A673 (cell line): ENCODE measurements around the gene ASAP3.

Source experiments
- CTCF ChIP-seq: fragments of 300-800, 200-600 bp; sonication (generic); conservative IDR thresholded peaks from 2 replicates; pipeline ENCODE4 v1.5.1; 2017; ENCODE audit warnings: low read depth, mild to moderate bottlenecking, antibody characterized with exemption, low read length, moderate library complexity, mixed read lengths
- EZH2 ChIP-seq: fragments of 200-600 bp; sonication (generic); IDR thresholded peaks from 2 replicates; pipeline ENCODE4 v1.6.1; 2017; ENCODE audit warnings: borderline replicate concordance, low read depth, mild to moderate bottlenecking, mixed read lengths, antibody characterized with exemption, low read length; ENCODE audit not compliant: poor library complexity, severe bottlenecking

DNA sequence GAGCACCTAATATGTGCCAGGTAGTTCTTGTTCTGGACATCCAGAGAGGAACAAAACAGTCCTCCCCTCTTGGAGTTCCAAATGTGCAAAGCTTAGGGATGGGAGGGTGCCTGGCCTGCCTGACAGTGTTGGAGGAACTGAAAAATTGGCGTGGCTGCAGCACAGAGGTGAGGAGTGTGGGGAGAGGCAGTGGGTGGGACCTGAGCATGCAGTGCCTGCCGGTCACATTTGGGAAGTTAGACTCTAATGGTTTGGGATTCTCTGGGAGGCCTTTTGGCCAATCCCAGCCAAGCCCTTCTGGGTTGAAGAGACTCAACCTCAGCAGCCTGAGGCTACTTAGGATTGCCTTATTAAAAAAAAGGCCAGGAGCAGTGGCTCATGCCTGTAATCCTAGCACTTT, 57.2 kb downstream of the ASAP3 start:
- TF ChIP-seq CTCF (no peak), EZH2 (no peak)
